ENCODE data around the gene GALNT18. TPM values are rescaled to one million over a fixed set of nuclear protein-coding genes. Genes with fewer than 3 reads are reported as not detected.

Gene GALNT18
- total and polyA plus RNA-seq, 7 experiments from 2014 or later = 0.15 to 1.7 (median 0.20) TPM; not detected in 4

- Mint-ChIP-seq H3K9me3 (peaks cover 0 to 3% (median 0%) of the 10 kb centered on the region in 11 donors), H3K4me1 (no peaks in the 10 kb centered on the region), H3K36me3 (no peaks in the 10 kb centered on the region), H3K27me3 (peaks cover 0 to 10% (median 0%) of the 10 kb centered on the region in 5 donors), H3K4me3 (no peak overlapping the region), H3K27ac (no peak overlapping the region)
- CTCF ChIA-PET = interaction anchor here (0.6 to 0.9 kb wide), 2 partner anchors 10 to 431 kb away, joined by 3 to 4 read pairs; no protein-coding TSS in a partner anchor
- Histone ChIP-seq H3K36me3 (ENCODE audit: control insufficient read depth in 2 of 3, insufficient read depth in 3 of 3, low read length in 3 of 3) (no peaks in the 10 kb centered on the region), H3K4me3 (ENCODE audit: low read length) (no peak overlapping the region), H3K27me3 (ENCODE audit: control insufficient read depth in 2 of 2, insufficient read depth in 2 of 2, low read length in 2 of 2) (no peaks in the 10 kb centered on the region), H3K27ac (ENCODE audit: low read depth, low read length) (no peak overlapping the region), H3K9me3 (ENCODE audit: control insufficient read depth in 2 of 3, low read length in 3 of 3) (no peaks in the 10 kb centered on the region), H3K4me1 (ENCODE audit: control insufficient read depth in 2 of 2, insufficient read depth in 2 of 2, low read length in 2 of 2) (no peaks in the 10 kb centered on the region)
- ATAC-seq (no peak), DNase-seq (no peak)
- intact Hi-C loops (cut with micrococcal nuclease) = no loop called here
- POLR2A ChIA-PET = no interaction called here
Observed at GRCh38 chr11:11382858-11383532, 238.8 kb downstream of the GALNT18 start.

GRCh38 chr11:11381471-11382105 lies 240.2 kb downstream of the GALNT18 start:
- Histone ChIP-seq H3K4me1 (ENCODE audit: control insufficient read depth in 2 of 2, insufficient read depth in 2 of 2, low read length in 2 of 2) (no peaks in the 10 kb centered on the region), H3K27ac (ENCODE audit: low read depth, low read length) (no peak overlapping the region), H3K27me3 (ENCODE audit: control insufficient read depth in 2 of 2, insufficient read depth in 2 of 2, low read length in 2 of 2) (no peaks in the 10 kb centered on the region), H3K4me3 (ENCODE audit: low read length) (no peak overlapping the region), H3K9me3 (ENCODE audit: control insufficient read depth in 2 of 3, low read length in 3 of 3) (no peaks in the 10 kb centered on the region), H3K36me3 (ENCODE audit: control insufficient read depth in 2 of 3, insufficient read depth in 3 of 3, low read length in 3 of 3) (no peaks in the 10 kb centered on the region)
- Mint-ChIP-seq H3K27me3 (peaks cover 0 to 9% (median 0%) of the 10 kb centered on the region in 5 donors), H3K4me1 (no peaks in the 10 kb centered on the region), H3K27ac (no peak overlapping the region), H3K9me3 (peaks cover 0 to 3% (median 0%) of the 10 kb centered on the region in 11 donors), H3K4me3 (no peak overlapping the region), H3K36me3 (no peaks in the 10 kb centered on the region)
- ChIA-PET CTCF (no interaction called here), POLR2A (no interaction called here)
- ATAC-seq = no peak
- intact Hi-C loops (cut with micrococcal nuclease) = no loop called here
- no peak for DNase-seq

- H3K4me3 Mint-ChIP-seq = no peak overlapping the region
- H3K4me1 Mint-ChIP-seq = no peaks in the 10 kb centered on the region
- ChIA-PET POLR2A (no interaction called here), CTCF (interaction anchor here (0.7 kb wide), 1 partner anchor 12 kb away, joined by 3 read pairs; no protein-coding TSS in a partner anchor)
- Histone ChIP-seq H3K36me3 (ENCODE audit: control insufficient read depth in 2 of 3, insufficient read depth in 3 of 3, low read length in 3 of 3) (no peaks in the 10 kb centered on the region), H3K4me3 (ENCODE audit: low read length) (no peak overlapping the region), H3K27ac (ENCODE audit: low read depth, low read length) (no peak overlapping the region), H3K9me3 (ENCODE audit: control insufficient read depth in 2 of 3, low read length in 3 of 3) (no peaks in the 10 kb centered on the region), H3K4me1 (ENCODE audit: control insufficient read depth in 2 of 2, insufficient read depth in 2 of 2, low read length in 2 of 2) (no peaks in the 10 kb centered on the region), H3K27me3 (ENCODE audit: control insufficient read depth in 2 of 2, insufficient read depth in 2 of 2, low read length in 2 of 2) (no peaks in the 10 kb centered on the region)
- no peak overlapping the region for H3K27ac Mint-ChIP-seq
- peaks cover 0 to 3% (median 0%) of the 10 kb centered on the region in 11 donors for H3K9me3 Mint-ChIP-seq
- DNase-seq (no peak), ATAC-seq (no peak)
- intact Hi-C loops (cut with micrococcal nuclease) = no loop called here
- peaks cover 0 to 5% (median 0%) of the 10 kb centered on the region in 5 donors for H3K27me3 Mint-ChIP-seq
- no peaks in the 10 kb centered on the region for H3K36me3 Mint-ChIP-seq
Observed at GRCh38 chr11:11380883-11381282, 240.9 kb downstream of the GALNT18 start.

- H3K27me3 Mint-ChIP-seq = peaks cover 0 to 5% (median 0%) of the 10 kb centered on the region in 5 donors
- H3K27me3 ChIP-seq (ENCODE audit: control insufficient read depth in 2 of 2, insufficient read depth in 2 of 2, low read length in 2 of 2) = no peaks in the 10 kb centered on the region
- POLR2A ChIA-PET = no interaction called here
- H3K36me3 Mint-ChIP-seq = no peaks in the 10 kb centered on the region
- intact Hi-C loops (cut with micrococcal nuclease) = no loop called here
- ATAC-seq = no peak
- no peaks in the 10 kb centered on the region for H3K4me1 Mint-ChIP-seq
- H3K36me3 ChIP-seq (ENCODE audit: control insufficient read depth in 2 of 3, insufficient read depth in 3 of 3, low read length in 3 of 3) = no peaks in the 10 kb centered on the region
- H3K9me3 ChIP-seq (ENCODE audit: control insufficient read depth in 2 of 3, low read length in 3 of 3) = no peaks in the 10 kb centered on the region
- H3K27ac Mint-ChIP-seq = no peak overlapping the region
- no peak overlapping the region for H3K27ac ChIP-seq (ENCODE audit: low read depth, low read length)
- no peaks in the 10 kb centered on the region for H3K4me1 ChIP-seq (ENCODE audit: control insufficient read depth in 2 of 2, insufficient read depth in 2 of 2, low read length in 2 of 2)
- no peak for DNase-seq
- H3K4me3 ChIP-seq (ENCODE audit: low read length) = no peak overlapping the region
- H3K4me3 Mint-ChIP-seq = no peak overlapping the region
- peaks cover 0 to 3% (median 0%) of the 10 kb centered on the region in 11 donors for H3K9me3 Mint-ChIP-seq
- CTCF ChIA-PET = interaction anchor here (0.7 kb wide), 1 partner anchor 13 kb away, joined by 3 read pairs; no protein-coding TSS in a partner anchor
Observed at GRCh38 chr11:11380340-11380739, 241.5 kb downstream of the GALNT18 start.

GRCh38 chr11:11379661-11380060 lies 242.1 kb downstream of the GALNT18 start:
- Mint-ChIP-seq H3K4me1 (no peaks in the 10 kb centered on the region), H3K27me3 (peaks cover 0 to 5% (median 0%) of the 10 kb centered on the region in 5 donors), H3K4me3 (no peak overlapping the region), H3K9me3 (peaks cover 0 to 3% (median 0%) of the 10 kb centered on the region in 11 donors), H3K36me3 (no peaks in the 10 kb centered on the region), H3K27ac (no peak overlapping the region)
- CTCF ChIA-PET = no interaction called here
- H3K4me1 ChIP-seq (ENCODE audit: control insufficient read depth in 2 of 2, insufficient read depth in 2 of 2, low read length in 2 of 2) = no peaks in the 10 kb centered on the region
- DNase-seq (no peak), ATAC-seq (no peak)
- intact Hi-C loops (cut with micrococcal nuclease) = no loop called here
- POLR2A ChIA-PET = no interaction called here
- no peak overlapping the region for H3K4me3 ChIP-seq (ENCODE audit: low read length)
- H3K9me3 ChIP-seq (ENCODE audit: control insufficient read depth in 2 of 3, low read length in 3 of 3) = no peaks in the 10 kb centered on the region
- H3K27ac ChIP-seq (ENCODE audit: low read depth, low read length) = no peak overlapping the region
- no peaks in the 10 kb centered on the region for H3K27me3 ChIP-seq (ENCODE audit: control insufficient read depth in 2 of 2, insufficient read depth in 2 of 2, low read length in 2 of 2)
- H3K36me3 ChIP-seq (ENCODE audit: control insufficient read depth in 2 of 3, insufficient read depth in 3 of 3, low read length in 3 of 3) = no peaks in the 10 kb centered on the region

- ChIA-PET CTCF (no interaction called here), POLR2A (no interaction called here)
- Histone ChIP-seq H3K27me3 (ENCODE audit: control insufficient read depth in 2 of 2, insufficient read depth in 2 of 2, low read length in 2 of 2) (no peaks in the 10 kb centered on the region), H3K4me3 (ENCODE audit: low read length) (no peak overlapping the region), H3K27ac (ENCODE audit: low read depth, low read length) (no peak overlapping the region), H3K36me3 (ENCODE audit: control insufficient read depth in 2 of 3, insufficient read depth in 3 of 3, low read length in 3 of 3) (no peaks in the 10 kb centered on the region), H3K9me3 (ENCODE audit: control insufficient read depth in 2 of 3, low read length in 3 of 3) (no peaks in the 10 kb centered on the region), H3K4me1 (ENCODE audit: control insufficient read depth in 2 of 2, insufficient read depth in 2 of 2, low read length in 2 of 2) (no peaks in the 10 kb centered on the region)
- no peak overlapping the region for H3K4me3 Mint-ChIP-seq
- DNase-seq (no peak), ATAC-seq (no peak)
- H3K36me3 Mint-ChIP-seq = no peaks in the 10 kb centered on the region
- no peak overlapping the region for H3K27ac Mint-ChIP-seq
- H3K27me3 Mint-ChIP-seq = peaks cover 0 to 5% (median 0%) of the 10 kb centered on the region in 5 donors
- intact Hi-C loops (cut with micrococcal nuclease) = no loop called here
- H3K4me1 Mint-ChIP-seq = no peaks in the 10 kb centered on the region
- H3K9me3 Mint-ChIP-seq = no peaks in the 10 kb centered on the region
Observed at GRCh38 chr11:11378184-11378940, 243.4 kb downstream of the GALNT18 start.

Data from naive thymus-derived CD4-positive, alpha-beta T cell (primary cell).